HFF-Myc (cell line): ENCODE data around the gene JMJD7.

Experiments
- DNase-seq: peaks from one replicate; pipeline ENCODE4 v3.0.0-alpha.2; 2011; ENCODE audit warnings: low read depth; ENCODE audit errors: extremely low read depth
- H3K4me3 ChIP-seq: replicated peaks from 2 replicates; pipeline ENCODE4 v1.5.1; 2011; ENCODE audit warnings: low read depth, mild to moderate bottlenecking, control low read depth, low read length
- TF ChIP-seq, protein P1 (sequence below): IDR thresholded peaks from 2 replicates; pipeline ENCODE4 v1.5.1; 2012; ENCODE audit warnings: mild to moderate bottlenecking, low read depth, low read length, control low read depth; ENCODE audit errors: missing control alignments

The JMJD7 gene

DNA sequence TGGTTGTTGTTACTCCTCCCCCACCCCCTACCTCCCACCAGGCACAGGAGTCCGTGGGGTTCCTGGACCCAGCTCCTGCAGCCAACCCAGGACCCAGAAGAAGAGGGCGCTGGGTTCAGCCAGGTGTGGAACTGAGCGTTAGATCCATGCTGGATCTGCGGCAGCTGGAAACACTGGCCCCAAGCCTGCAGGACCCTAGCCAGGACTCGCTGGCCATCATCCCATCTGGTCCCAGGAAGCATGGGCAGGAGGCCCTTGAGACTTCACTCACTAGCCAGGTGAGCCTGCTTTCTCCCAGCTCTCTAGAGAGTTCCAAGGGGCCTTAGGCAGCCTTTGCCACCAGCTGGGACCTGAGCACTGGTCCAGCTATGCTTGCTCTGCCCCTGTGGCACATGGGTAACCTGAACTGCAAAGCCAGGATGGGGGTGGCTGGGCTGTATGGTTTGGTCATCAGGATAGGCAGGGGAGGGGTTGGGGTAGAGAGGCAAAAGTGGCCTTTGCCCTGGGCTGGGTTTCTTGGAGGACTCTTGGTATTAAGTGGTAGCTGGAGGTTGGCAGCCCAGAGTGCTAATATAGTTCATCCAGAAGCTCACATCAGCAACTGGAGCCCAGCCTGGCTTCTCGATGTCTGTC lies 7.0 kb upstream of the JMJD7 start:
- DNase-seq = no peak
- TF ChIP-seq, protein P1, sequence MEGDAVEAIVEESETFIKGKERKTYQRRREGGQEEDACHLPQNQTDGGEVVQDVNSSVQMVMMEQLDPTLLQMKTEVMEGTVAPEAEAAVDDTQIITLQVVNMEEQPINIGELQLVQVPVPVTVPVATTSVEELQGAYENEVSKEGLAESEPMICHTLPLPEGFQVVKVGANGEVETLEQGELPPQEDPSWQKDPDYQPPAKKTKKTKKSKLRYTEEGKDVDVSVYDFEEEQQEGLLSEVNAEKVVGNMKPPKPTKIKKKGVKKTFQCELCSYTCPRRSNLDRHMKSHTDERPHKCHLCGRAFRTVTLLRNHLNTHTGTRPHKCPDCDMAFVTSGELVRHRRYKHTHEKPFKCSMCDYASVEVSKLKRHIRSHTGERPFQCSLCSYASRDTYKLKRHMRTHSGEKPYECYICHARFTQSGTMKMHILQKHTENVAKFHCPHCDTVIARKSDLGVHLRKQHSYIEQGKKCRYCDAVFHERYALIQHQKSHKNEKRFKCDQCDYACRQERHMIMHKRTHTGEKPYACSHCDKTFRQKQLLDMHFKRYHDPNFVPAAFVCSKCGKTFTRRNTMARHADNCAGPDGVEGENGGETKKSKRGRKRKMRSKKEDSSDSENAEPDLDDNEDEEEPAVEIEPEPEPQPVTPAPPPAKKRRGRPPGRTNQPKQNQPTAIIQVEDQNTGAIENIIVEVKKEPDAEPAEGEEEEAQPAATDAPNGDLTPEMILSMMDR = no peak

DNA sequence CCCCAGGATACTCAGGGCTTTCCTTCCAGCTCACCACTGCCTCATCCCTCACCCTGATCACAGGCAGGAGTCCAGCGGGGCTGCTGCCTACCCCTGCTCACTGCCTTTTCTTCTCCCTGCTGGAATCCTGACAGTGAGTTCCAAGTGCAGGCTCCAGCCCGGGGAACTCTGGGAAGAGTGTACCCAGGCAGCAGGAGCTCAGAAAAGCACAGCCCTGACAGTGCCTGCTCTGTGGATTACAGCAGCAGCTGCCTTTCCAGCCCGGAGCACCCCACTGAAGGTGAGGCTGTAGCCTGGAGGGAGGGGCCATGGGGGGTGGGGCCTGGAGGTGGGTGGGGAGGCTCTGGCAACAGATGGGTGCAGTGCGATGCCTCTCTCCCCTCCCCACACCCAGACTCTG lies 6.1 kb upstream of the JMJD7 start:
- DNase-seq = no peak
- H3K4me3 ChIP-seq = no peak overlapping the region
- TF ChIP-seq, protein P1 = no peak

More for the DNA sequence above, 7.0 kb upstream of the JMJD7 start:
- H3K4me3 ChIP-seq = no peak overlapping the region

DNA sequence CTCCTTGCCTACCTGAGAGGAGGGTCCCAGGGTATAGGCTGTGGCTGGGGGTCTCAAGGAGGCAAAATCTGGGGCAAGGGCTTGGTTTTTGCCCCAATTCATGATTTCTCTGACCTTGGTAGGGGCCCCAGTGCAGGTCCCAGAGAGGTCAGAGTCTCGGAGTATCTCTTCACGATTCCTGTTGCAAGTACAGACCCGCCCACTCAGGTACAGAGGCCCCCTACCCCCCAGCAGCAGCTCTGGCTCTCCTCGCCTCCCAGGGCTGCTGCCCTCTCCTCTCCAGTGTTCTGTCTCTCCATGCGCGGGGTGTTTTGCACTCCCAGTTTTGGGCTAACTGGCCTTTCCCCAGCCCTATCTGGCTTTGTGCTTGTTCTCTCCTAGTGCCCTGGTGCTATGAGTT lies 5.4 kb upstream of the JMJD7 start:
- DNase-seq = no peak
- TF ChIP-seq, protein P1 = no peak
- H3K4me3 ChIP-seq = no peak overlapping the region

DNA sequence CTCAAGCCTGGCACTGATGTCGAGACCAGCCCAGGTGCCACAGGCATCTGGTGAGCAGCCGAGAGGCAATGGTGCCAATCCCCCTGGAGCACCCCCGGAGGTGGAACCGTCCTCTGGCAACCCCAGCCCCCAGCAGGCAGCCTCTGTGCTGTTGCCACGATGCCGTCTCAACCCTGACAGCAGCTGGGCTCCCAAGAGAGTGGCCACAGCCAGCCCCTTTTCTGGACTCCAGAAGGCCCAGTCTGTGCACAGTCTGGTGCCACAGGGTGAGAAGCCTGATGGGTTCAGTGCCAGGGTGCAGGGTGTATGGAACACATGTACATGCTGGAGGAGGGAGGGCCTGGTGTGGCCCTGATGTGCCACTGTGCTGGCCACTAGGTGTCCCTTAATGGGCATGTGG lies 4.9 kb upstream of the JMJD7 start:
- TF ChIP-seq, protein P1 = no peak
- no peak for DNase-seq
- no peak overlapping the region for H3K4me3 ChIP-seq

DNA sequence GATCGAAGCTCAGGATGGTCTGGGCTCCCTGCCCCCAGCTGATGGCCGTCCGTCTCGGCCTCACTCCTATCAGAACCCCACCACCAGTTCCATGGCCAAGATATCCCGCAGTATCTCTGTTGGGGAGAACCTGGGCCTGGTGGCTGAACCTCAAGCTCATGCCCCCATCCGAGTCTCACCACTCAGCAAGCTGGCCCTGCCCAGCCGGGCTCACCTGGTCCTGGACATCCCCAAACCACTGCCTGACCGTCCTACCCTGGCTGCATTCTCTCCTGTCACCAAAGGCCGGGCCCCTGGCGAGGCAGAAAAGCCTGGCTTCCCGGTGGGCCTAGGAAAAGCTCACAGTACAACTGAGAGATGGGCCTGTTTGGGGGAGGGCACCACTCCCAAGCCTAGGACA lies 4.4 kb upstream of the JMJD7 start:
- no peak overlapping the region for H3K4me3 ChIP-seq
- TF ChIP-seq, protein P1 = no peak
- DNase-seq = no peak

DNA sequence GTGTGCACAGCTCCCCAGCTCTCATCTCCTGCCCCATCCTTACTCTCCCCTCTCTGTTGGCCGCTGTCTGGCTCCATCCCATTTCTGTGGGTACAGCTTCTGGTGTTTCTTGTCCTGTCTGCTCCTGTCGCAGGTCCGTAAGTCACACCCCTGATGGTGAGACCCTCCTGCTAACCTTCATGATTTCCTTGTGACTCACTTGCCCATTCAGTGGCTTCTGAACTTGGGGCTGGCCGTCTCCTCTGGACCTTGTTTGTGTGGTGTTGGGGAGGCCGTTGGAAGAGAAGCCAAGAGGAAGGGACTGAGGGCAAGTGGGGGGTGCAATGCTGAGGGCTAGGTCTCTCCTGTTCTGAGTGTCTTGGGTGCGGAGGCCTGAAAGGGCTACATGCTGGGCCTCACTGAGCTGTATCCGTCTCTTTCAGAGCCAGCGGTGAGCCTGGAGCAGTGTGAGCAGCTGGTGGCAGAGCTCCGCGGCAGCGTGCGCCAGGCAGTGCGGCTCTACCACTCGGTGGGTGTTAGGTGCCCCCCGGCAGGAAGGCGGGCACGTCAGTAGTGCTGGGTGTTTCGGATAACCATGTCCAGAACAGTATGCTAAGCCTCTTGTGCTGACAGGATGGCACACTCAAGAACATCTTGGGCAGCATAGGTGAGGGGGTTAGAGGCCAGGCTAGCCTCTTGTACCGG lies 3.7 kb upstream of the JMJD7 start:
- no peak for DNase-seq
- TF ChIP-seq, protein P1 = no peak

DNA sequence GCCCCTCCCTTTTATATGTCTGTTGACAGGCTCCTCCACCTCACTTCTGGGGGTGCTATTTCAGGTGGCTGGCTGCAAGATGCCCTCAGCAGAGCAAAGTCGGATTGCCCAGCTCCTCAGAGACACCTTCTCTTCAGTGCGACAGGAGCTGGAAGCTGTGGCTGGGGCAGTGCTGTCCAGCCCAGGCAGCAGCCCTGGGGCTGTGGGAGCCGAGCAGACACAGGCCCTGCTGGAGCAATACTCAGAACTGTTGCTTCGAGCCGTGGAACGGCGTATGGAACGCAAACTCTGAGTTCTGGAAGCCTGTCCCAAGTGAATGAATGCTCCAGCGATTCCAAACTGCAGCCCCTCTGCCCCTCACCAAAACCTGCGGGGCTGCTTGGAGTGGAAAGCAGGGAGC lies 2.7 kb upstream of the JMJD7 start:
- H3K4me3 ChIP-seq = no peak overlapping the region
- no peak for DNase-seq
- TF ChIP-seq, protein P1 = no peak

More for the DNA sequence above, 3.7 kb upstream of the JMJD7 start:
- H3K4me3 ChIP-seq = no peak overlapping the region
